GM21447 (cell line): ENCODE data around the gene PLAC8L1.

Experiments used
- ATAC-seq: cut with Tn5 transposase; IDR thresholded peaks from one replicate; pipeline ENCODE4 v1.9.1; 2021; ENCODE audit not compliant: unreplicated experiment

PLAC8L1 gene

DNA sequence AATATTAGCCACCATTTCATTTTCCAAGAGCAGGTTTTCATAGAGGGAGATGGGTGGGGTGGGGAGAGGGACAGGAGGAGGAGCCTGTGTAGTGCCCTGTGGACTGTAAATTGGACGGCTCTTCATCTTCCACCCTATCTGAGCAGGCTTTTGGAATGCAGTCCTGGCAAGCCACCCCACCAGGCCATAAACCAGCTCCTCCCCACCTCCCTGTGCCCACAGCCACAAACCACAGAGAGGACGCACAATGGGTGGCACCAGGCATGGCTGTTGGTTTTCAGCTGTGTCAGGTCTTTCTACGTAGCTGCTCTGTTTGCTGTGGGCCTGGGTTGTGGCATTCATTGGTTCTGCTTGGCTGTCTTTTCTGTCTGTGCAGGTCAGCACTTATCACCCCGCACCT is 58.0 kb downstream of the PLAC8L1 start:
- ATAC-seq: no peak

DNA sequence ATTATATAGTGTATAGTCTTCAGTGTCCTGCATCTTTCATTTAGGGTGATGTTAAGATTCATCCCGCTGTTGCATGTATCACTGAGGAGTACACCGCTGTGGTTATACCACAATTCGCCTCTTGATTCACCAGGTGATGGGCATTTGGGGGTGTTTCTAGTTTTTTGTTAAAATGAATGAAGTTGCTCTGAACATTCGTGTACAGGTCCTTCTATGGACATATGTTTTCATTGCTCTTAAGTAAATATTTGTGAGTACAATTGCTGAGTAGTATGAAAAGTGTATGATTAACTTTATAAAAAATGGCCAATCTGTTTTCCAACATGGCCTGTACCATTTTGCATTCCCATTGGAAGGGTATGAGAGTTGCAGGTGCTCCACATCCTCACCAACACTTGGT is 61.7 kb downstream of the PLAC8L1 start:
- no peak for ATAC-seq

DNA sequence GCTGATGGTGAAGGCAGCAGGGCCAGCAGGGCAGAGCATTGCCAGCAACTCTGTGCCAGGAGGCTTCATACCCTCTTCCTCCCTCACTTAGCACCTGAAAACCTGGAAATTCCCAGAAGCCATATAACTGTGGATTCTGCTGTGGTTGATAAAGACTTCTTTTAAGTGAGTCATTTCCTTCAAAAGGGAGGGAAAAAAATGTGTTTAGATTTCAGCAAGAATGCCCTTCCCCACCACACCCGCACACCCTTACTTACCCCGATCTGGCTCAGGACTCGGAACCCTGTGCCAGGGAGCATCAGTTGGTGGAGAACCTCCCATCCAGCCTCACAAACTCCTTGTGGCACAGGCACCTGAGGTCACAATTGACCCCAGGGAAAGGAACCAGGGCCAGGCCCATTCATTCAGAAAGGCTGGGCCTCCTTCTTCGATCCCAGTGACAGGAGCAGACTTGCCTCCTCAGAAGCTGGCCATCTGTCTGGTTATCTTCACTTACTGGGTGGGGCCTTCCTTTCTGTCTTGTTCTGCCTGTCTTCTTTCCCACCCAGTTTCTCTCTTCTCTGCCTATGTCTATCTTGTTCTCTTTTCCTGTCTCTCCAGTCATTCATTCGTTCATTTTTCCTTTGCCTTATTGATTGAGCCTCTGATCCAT is 62.6 kb downstream of the PLAC8L1 start:
- ATAC-seq: no peak

DNA sequence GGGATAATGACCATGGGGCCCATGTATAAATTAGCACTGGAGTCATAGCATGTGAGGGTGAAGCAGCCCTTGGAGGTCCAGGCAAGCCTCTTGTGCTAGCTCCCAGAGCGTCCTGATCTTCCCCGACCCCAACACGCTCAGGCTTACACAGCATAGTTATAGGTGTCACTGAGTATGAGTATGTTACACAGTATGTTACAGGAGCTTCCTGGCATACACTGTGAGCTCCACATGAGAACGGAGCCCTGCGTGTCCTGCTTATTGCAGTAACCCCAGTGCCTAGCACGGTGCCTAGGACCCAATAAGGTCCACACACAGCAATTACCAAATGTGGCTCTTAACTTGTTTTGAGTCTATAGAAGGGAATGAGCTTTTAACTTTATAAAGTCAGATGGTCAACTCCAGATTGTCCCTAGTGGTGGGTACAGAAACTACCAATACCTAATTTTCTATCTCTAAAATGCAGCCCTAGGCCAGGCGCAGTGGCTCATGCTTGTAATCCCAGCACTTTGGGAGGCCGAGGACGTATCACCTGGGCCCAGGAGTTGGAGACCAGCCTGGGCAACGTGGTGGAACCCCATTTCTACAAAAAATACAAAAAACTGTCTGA is 64.1 kb downstream of the PLAC8L1 start:
- ATAC-seq: no peak

DNA sequence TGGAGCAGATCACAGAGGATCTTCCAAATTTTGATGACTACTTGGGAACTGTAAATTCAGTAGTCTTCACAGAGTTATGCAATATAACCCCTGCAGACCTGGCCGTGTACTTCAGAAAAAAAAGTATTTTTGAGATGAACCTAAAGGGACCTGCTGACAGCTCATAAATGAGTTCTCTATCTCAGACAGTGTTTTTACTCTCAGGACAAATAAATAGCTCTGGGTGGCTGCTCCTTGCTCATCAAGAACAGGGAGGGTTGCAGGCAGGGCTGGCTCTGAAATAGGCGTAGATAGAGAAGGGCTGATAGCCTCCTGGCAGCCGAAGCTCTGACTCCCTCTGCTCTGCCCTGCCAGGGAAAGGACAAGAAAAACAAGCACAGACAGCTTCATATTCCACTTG is 64.8 kb downstream of the PLAC8L1 start:
- ATAC-seq: no peak

DNA sequence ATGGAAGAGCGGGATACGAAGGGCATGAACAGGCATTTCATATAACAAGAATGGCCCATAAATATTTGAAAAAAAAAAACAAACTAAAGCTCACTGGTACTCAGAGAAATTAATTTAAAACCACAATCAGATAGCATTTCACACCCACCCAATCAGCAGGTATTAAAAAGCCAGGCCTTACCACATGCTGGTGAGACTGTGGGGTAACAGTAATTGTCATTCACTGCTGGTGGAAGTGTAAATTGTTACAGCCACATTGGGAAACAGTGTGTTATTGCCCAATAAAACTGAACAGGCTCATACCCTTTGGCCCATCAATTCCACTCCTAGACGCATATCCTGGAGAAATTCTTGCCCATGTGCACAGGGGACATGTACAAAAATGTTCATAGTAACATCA is 66.0 kb downstream of the PLAC8L1 start:
- no peak for ATAC-seq

DNA sequence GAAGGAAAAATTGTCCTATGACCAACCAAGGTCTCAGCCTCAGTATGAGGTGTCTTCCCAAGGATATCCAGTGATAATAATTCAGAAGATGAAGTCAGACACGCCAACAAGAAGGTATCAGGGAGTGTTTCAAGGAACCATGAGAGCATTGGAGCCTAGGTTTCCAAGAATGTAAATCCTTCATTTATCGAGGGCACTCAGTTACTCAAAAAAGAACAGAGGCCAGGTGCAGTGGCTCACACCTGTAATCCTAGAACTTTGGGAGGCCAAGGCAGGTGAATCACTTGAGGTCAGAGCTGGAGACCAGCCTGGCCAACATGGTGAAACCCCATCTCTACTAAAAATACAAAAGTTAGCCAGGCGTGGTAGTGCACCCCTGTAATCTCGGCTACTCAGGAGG is 70.8 kb downstream of the PLAC8L1 start:
- no peak for ATAC-seq
